HFFc6 (cell line): ENCODE results near the gene CCNL1. TPM values are rescaled to one million over a fixed set of nuclear protein-coding genes. Genes with fewer than 3 reads are reported as not detected.
"Not testable (repeated sequence)": the region's sequence is repeated elsewhere in the genome, so short reads cannot be mapped to it uniquely, and the experiment has no call there.

ENCODE experiments used
- DNase-seq: peaks from one replicate; pipeline ENCODE4 v3.0.0-alpha.2; 2018
- H3K27ac Mint-ChIP-seq: 2 replicates; pipeline ENCODE4 v1.8.0; 2020; ENCODE audit warnings: mild to moderate bottlenecking, mixed read lengths
- H3K27me3 Mint-ChIP-seq: 2 replicates; pipeline ENCODE4 v1.8.0; 2021; ENCODE audit warnings: mild to moderate bottlenecking, moderate library complexity, mixed read lengths; ENCODE audit not compliant: insufficient read depth
- H3K36me3 Mint-ChIP-seq: 2 replicates; pipeline ENCODE4 v1.8.0; 2021; ENCODE audit warnings: low read depth, mixed read lengths
- H3K4me1 Mint-ChIP-seq: 2 replicates; pipeline ENCODE4 v1.8.0; 2020; ENCODE audit warnings: low read depth, mixed read lengths
- H3K4me3 Mint-ChIP-seq: 2 replicates; pipeline ENCODE4 v1.8.0; 2020; ENCODE audit warnings: mild to moderate bottlenecking, moderate library complexity, mixed read lengths
- H3K9me3 Mint-ChIP-seq: 2 replicates; pipeline ENCODE4 v1.8.0; 2020; ENCODE audit warnings: mild to moderate bottlenecking, mixed read lengths
- total RNA-seq, 6 experiments: library from RNA; stranded (reverse); fragmentation: NEBNext Ultra II Directional; extraction: Animal tissue kit (Norgen Biotek cat#: 25700); gene quantifications; 2 replicates in 1 of 6; 3 replicates in 5 of 6; pipeline ENCODE4 v1.2.3, GENCODE V29; 2021
- TF ChIP-seq, protein P1 (sequence below): fragments of 200-600 bp; sonication (generic); IDR thresholded peaks from 2 replicates; pipeline ENCODE4 v1.5.0; 2021; ENCODE audit warnings: antibody characterized with exemption, mild to moderate bottlenecking

Gene CCNL1
- total RNA-seq, 6 experiments from 2014 or later: 47.4 to 74.3 (median 65.1) TPM

DNA sequence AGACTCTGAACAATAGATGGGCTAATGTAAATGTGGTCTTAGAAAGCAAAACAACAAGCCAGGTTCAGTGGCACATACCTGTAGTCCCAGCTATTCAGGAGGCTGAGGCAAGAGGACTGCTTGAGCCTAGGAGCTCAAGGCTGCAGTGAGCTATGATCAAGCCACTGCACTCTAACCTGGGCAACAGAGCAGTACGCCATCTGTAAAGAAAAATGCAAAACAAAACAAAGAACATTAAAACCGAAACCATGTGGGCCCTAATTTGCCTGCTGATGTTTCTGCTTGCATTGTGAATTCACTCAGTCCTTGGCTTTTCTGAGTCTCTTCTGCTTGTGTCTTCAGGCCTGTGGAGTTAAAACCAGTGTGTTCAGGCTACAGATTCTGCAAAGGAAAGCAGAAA lies 56.7 kb downstream of the CCNL1 start:
- TF ChIP-seq, protein P1, sequence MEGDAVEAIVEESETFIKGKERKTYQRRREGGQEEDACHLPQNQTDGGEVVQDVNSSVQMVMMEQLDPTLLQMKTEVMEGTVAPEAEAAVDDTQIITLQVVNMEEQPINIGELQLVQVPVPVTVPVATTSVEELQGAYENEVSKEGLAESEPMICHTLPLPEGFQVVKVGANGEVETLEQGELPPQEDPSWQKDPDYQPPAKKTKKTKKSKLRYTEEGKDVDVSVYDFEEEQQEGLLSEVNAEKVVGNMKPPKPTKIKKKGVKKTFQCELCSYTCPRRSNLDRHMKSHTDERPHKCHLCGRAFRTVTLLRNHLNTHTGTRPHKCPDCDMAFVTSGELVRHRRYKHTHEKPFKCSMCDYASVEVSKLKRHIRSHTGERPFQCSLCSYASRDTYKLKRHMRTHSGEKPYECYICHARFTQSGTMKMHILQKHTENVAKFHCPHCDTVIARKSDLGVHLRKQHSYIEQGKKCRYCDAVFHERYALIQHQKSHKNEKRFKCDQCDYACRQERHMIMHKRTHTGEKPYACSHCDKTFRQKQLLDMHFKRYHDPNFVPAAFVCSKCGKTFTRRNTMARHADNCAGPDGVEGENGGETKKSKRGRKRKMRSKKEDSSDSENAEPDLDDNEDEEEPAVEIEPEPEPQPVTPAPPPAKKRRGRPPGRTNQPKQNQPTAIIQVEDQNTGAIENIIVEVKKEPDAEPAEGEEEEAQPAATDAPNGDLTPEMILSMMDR: no peak
- peaks cover 40% of the 10 kb centered on the region for H3K4me1 Mint-ChIP-seq
- no peak overlapping the region for H3K27ac Mint-ChIP-seq
- DNase-seq: no peak
- no peaks in the 10 kb centered on the region for H3K9me3 Mint-ChIP-seq
- H3K36me3 Mint-ChIP-seq: no peaks in the 10 kb centered on the region
- H3K27me3 Mint-ChIP-seq: peaks cover 2% of the 10 kb centered on the region; the same call in 1 of the 2 replicates
- H3K4me3 Mint-ChIP-seq: peak overlapping the region; percentile 19; the same call in 1 of the 2 replicates

DNA sequence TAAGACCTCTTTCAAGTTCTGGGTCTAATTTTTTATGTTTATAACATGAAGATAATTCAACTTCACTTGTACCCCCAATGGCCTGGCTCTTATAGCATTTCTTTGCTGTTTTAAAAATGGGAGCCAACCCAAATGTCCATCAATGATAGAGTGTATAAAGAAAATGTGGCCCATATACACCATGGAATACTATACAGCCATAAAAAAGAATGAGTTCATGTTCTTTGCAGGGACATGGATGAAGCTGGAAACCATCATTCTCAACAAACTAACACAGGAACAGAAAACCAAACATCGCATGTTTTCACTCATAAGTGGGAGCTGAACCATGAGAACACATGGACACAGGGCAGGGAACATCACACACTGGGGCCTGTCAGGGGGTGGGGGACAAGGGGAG lies 57.4 kb downstream of the CCNL1 start:
- DNase-seq, H3K27ac Mint-ChIP-seq, H3K4me3 Mint-ChIP-seq, H3K36me3 Mint-ChIP-seq, H3K27me3 Mint-ChIP-seq, H3K9me3 Mint-ChIP-seq: not testable (repeated sequence)
- H3K4me1 Mint-ChIP-seq: peaks cover 45% of the 10 kb centered on the region

DNA sequence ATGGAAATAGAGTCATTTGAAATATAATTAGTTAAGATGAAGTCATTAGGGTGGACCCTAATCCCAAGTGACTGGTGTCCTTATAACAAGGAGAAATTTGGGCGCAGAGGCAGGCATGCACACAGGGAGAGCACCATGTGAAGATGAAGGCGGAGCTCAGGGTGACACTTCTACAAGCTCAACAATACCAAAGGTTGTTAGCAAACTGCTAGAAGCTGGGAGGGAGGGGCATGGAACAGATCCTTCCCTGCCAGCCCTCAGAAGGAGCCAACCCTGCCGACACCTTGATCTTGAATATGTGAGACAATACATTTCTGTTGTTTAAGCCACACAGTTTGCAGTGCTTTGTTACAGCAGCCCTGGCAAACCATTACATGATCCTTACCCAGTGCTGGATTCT lies 57.8 kb downstream of the CCNL1 start:
- H3K4me3 Mint-ChIP-seq: no peak overlapping the region
- no peak for DNase-seq
- peaks cover 2% of the 10 kb centered on the region; the same call in 1 of the 2 replicates for H3K27me3 Mint-ChIP-seq
- H3K36me3 Mint-ChIP-seq: no peaks in the 10 kb centered on the region
- TF ChIP-seq, protein P1: no peak
- peaks cover 45% of the 10 kb centered on the region for H3K4me1 Mint-ChIP-seq
- H3K27ac Mint-ChIP-seq: no peak overlapping the region
- no peaks in the 10 kb centered on the region for H3K9me3 Mint-ChIP-seq

DNA sequence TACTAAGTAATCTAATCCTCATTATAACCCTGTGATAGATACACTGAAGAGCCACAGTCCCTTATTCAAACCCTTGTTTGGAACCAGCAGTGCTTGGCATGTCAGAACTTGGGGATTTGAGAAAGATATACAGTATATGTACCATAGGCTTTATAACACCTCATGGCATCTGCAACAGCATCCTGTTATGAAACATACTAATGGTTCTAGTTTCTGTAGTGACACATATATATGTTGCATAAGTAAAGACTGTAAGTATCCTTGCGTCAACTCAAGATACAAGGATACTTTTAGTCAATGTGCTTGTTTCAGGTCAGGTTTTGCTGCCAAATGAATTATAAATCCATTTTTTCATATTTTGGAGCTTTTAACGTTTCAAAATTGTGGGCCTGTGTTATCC lies 58.5 kb downstream of the CCNL1 start:
- H3K4me3 Mint-ChIP-seq: no peak overlapping the region
- no peak for DNase-seq
- no peak overlapping the region for H3K27ac Mint-ChIP-seq
- no peaks in the 10 kb centered on the region for H3K9me3 Mint-ChIP-seq
- H3K27me3 Mint-ChIP-seq: peaks cover 2% of the 10 kb centered on the region; the same call in 1 of the 2 replicates
- TF ChIP-seq, protein P1: no peak
- H3K4me1 Mint-ChIP-seq: peaks cover 45% of the 10 kb centered on the region
- H3K36me3 Mint-ChIP-seq: no peaks in the 10 kb centered on the region

DNA sequence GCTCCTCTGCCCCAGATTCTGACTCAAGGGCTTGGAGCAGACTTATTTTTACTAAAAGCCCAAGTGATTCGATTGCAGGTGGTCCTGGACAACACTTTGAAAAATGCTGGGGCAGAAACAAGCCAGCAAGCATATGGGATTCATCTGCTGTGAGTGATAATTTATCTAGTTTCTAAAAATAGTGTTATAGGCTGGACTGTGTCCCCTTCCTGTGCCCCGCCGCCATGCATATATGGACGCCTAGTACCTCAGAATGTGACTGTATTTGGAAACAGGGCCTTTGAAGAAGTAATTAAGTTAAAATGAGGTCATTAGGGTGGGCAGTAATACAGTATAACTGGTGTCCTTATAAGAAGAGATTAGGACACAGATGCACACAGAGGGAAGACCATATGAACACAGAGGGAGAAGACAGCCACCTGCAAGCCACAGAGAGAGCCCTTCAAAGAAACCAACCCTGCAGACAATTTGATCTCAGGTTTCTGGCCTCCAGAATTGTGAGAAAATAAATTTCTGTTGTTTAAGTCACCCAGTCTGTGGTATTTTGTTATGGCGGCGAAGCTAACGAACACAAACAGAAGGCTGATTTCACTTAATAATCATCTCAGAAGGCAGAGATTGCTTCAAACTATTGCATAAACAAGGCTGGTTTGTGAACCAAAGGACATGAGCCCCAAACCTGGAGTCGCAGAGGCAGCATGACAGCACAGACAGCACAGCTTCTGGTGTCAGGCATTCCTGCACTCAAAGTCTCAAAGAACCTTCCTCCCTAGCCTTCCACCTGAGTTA lies 59.1 kb downstream of the CCNL1 start:
- no peaks in the 10 kb centered on the region for H3K9me3 Mint-ChIP-seq
- peaks cover 2% of the 10 kb centered on the region; the same call in 1 of the 2 replicates for H3K27me3 Mint-ChIP-seq
- TF ChIP-seq, protein P1: no peak
- H3K4me1 Mint-ChIP-seq: peaks cover 45% of the 10 kb centered on the region
- no peak for DNase-seq
- no peak overlapping the region for H3K27ac Mint-ChIP-seq
- no peaks in the 10 kb centered on the region for H3K36me3 Mint-ChIP-seq
- H3K4me3 Mint-ChIP-seq: no peak overlapping the region

DNA sequence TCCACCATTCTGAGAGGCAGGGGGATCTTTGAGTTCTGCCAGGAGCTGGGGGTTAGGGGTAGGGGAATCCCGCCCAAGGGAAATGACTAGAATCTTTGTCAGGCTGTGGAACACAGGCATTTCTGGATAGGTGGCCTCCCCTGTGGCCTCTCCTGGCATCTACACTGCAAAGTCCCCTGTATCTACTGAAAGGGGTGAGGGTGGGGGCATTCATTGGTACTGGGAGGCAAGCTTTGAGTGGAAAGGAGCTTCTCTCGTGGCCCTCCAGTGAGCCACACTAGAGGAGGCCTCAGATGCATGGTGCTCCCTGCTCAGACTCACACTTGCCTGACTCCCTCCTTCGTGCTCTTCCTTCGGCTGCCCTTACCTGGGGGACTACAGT lies 59.9 kb downstream of the CCNL1 start:
- Mint-ChIP-seq H3K9me3 (no peaks in the 10 kb centered on the region), H3K4me3 (no peak overlapping the region), H3K4me1 (peaks cover 50% of the 10 kb centered on the region), H3K27ac (no peak overlapping the region), H3K27me3 (peaks cover 3% of the 10 kb centered on the region; the same call in 1 of the 2 replicates), H3K36me3 (no peaks in the 10 kb centered on the region)
- DNase-seq: no peak
- TF ChIP-seq, protein P1: no peak
